ENCODE data around the gene REPS2. TPM values are rescaled to one million over a fixed set of nuclear protein-coding genes. Genes with fewer than 3 reads are reported as not detected.

Gene REPS2
- total RNA-seq, 1 donor from 2014 or later = 18.9 TPM

DNA sequence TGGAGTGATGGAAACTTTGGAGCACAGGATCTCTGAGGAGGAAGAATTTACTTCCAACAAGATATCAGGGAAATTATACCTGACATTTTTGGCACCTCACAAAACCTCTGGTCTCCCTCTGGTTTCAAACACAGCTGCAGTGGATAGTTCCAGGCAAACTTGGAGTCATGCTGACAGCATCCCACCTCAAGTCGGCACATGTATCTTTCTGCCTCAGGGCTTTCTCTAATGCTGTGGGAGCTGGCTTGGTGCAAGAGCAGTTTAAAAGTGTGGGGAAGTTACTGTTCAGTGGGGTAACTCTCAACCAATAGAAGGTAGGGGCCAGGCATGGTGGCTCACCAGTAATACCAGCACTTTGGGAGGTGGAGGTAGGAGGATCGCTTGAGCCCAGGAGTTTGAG, 221.5 kb downstream of the REPS2 start:
- no peak overlapping the region for H3K4me3 ChIP-seq
- no peaks in the 10 kb centered on the region for H3K36me3 ChIP-seq
- H3K27ac ChIP-seq = no peak overlapping the region
- no peaks in the 10 kb centered on the region for H3K4me1 ChIP-seq
- no peaks in the 10 kb centered on the region for H3K9me3 ChIP-seq
- no peak for DNase-seq
- intact Hi-C loops (cut with DNase I) = no loop called here
- H3K27me3 ChIP-seq = no peaks in the 10 kb centered on the region
- TF ChIP-seq, protein P1, sequence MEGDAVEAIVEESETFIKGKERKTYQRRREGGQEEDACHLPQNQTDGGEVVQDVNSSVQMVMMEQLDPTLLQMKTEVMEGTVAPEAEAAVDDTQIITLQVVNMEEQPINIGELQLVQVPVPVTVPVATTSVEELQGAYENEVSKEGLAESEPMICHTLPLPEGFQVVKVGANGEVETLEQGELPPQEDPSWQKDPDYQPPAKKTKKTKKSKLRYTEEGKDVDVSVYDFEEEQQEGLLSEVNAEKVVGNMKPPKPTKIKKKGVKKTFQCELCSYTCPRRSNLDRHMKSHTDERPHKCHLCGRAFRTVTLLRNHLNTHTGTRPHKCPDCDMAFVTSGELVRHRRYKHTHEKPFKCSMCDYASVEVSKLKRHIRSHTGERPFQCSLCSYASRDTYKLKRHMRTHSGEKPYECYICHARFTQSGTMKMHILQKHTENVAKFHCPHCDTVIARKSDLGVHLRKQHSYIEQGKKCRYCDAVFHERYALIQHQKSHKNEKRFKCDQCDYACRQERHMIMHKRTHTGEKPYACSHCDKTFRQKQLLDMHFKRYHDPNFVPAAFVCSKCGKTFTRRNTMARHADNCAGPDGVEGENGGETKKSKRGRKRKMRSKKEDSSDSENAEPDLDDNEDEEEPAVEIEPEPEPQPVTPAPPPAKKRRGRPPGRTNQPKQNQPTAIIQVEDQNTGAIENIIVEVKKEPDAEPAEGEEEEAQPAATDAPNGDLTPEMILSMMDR (IDR thresholded peaks at IDR 0.05) = no peak
- no peak for ATAC-seq

- DNase-seq (no peak), ATAC-seq (no peak)
- Histone ChIP-seq H3K27ac (no peak overlapping the region), H3K4me3 (no peak overlapping the region), H3K9me3 (no peaks in the 10 kb centered on the region), H3K4me1 (no peaks in the 10 kb centered on the region), H3K36me3 (no peaks in the 10 kb centered on the region), H3K27me3 (no peaks in the 10 kb centered on the region)
- intact Hi-C loops (cut with DNase I) = no loop called here
- TF ChIP-seq, protein P1 (IDR thresholded peaks at IDR 0.05) = no peak
Measured at GRCh38 chrX:17170973-17171372, 224.5 kb downstream of the REPS2 start.

GRCh38 chrX:17174671-17175070, 228.2 kb downstream of the REPS2 start:
- intact Hi-C loops (cut with DNase I) = no loop called here
- ATAC-seq = no peak

DNA sequence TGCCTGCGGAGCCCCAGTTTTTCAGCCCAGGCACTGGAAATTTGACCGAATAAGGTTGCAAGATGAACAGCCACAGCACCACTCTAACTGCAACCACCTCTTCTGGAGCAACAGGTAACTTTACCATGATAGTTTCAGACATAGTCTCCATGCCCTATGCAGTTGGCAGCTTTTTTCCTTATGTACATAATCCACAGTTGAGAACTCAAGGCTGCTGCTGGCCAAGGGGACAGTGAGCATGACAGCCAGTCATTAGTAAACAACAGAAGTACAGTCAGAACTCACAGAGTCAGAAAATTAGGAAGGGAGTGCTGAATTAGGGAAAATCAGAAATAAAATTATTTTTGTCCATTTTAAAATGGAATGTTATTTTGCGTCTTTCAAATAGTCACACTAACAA, 235.9 kb downstream of the REPS2 start:
- no peak for DNase-seq
- Histone ChIP-seq H3K9me3 (no peaks in the 10 kb centered on the region), H3K4me3 (no peak overlapping the region), H3K4me1 (no peaks in the 10 kb centered on the region), H3K27ac (no peak overlapping the region), H3K27me3 (no peaks in the 10 kb centered on the region), H3K36me3 (no peaks in the 10 kb centered on the region)
- TF ChIP-seq, protein P1 (IDR thresholded peaks at IDR 0.05) = no peak
- intact Hi-C loops (cut with DNase I) = no loop called here
- ATAC-seq = no peak

More at GRCh38 chrX:17174671-17175070, 228.2 kb downstream of the REPS2 start:
- no peak for DNase-seq
- Histone ChIP-seq H3K4me3 (no peak overlapping the region), H3K9me3 (no peaks in the 10 kb centered on the region), H3K36me3 (no peaks in the 10 kb centered on the region), H3K27me3 (no peaks in the 10 kb centered on the region), H3K27ac (no peak overlapping the region), H3K4me1 (no peaks in the 10 kb centered on the region)
- TF ChIP-seq, protein P1 (IDR thresholded peaks at IDR 0.05) = no peak

DNA sequence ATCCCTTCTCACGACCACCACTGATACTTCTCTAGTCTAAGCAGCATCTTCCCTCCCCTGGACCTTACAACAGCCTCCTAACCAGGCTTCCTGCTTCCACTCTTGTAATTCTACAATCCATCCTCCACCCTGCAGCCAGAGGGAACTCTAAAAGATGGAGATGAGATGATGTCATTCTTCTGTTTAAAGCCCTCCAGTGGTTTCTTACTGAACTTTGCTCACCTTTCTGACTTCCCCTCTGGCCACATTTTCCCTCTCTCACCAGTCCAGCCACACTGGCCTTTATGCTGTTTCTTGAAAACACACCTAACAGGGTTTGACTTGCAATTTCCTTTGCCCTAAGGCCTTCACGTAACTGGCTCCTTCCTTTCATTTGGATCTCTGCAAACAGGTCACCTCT, 237.1 kb downstream of the REPS2 start:
- DNase-seq (no peak), ATAC-seq (no peak)
- Histone ChIP-seq H3K27me3 (no peaks in the 10 kb centered on the region), H3K9me3 (no peaks in the 10 kb centered on the region), H3K4me1 (no peaks in the 10 kb centered on the region), H3K36me3 (no peaks in the 10 kb centered on the region), H3K27ac (no peak overlapping the region), H3K4me3 (no peak overlapping the region)
- TF ChIP-seq, protein P1 (IDR thresholded peaks at IDR 0.05) = no peak
- intact Hi-C loops (cut with DNase I) = no loop called here

GRCh38 chrX:17185431-17185830, 239.0 kb downstream of the REPS2 start:
- ATAC-seq = no peak
- no peaks in the 10 kb centered on the region for H3K9me3 ChIP-seq
- no peaks in the 10 kb centered on the region for H3K4me1 ChIP-seq
- TF ChIP-seq, protein P1 (IDR thresholded peaks at IDR 0.05) = no peak
- no peaks in the 10 kb centered on the region for H3K27me3 ChIP-seq
- H3K36me3 ChIP-seq = no peaks in the 10 kb centered on the region
- no peak overlapping the region for H3K27ac ChIP-seq
- DNase-seq = no peak
- intact Hi-C loops (cut with DNase I) = no loop called here
- H3K4me3 ChIP-seq = no peak overlapping the region
